ENCODE measurements around the gene ORC2. TPM values are rescaled to one million over a fixed set of nuclear protein-coding genes. Genes with fewer than 3 reads are reported as not detected.

The ORC2 gene
- total RNA-seq, 3 donors from 2014 or later = 11.8 to 33.1 (median 23.3) TPM

GRCh38 chr2:200939832-200940231 lies 23.6 kb downstream of the ORC2 start:
- no peaks in the 10 kb centered on the region for H3K27me3 ChIP-seq
- peaks cover 11% of the 10 kb centered on the region for H3K36me3 ChIP-seq
- no peaks in the 10 kb centered on the region for H3K9me3 ChIP-seq
- H3K4me1 ChIP-seq = no peaks in the 10 kb centered on the region
- TF ChIP-seq CTCF (IDR thresholded peaks at IDR 0.05) (no peak), POLR2AphosphoS5 (IDR thresholded peaks at IDR 0.05) (no peak), POLR2A (IDR thresholded peaks at IDR 0.05) (no peak)
- no peak overlapping the region for H3K4me3 ChIP-seq
- intact Hi-C loops (cut with DNase I; ENCODE audit: low total_unique reads) = no loop called here
- H3K27ac ChIP-seq = no peak overlapping the region
- no peak for DNase-seq (ENCODE audit: low spot score in 2 of 2)

GRCh38 chr2:200930947-200931626 lies 32.4 kb downstream of the ORC2 start:
- Histone ChIP-seq H3K27ac (no peak overlapping the region), H3K4me1 (no peaks in the 10 kb centered on the region), H3K4me3 (no peak overlapping the region), H3K27me3 (no peaks in the 10 kb centered on the region), H3K9me3 (no peaks in the 10 kb centered on the region), H3K36me3 (peaks cover 7% of the 10 kb centered on the region)
- intact Hi-C loops (cut with DNase I; ENCODE audit: low total_unique reads) = loop anchor here (5.0 kb wide), 1 partner anchor 366 kb away; no protein-coding TSS in a partner anchor
- TF ChIP-seq CTCF (IDR thresholded peaks at IDR 0.05) (no peak), POLR2A (IDR thresholded peaks at IDR 0.05) (no peak), POLR2AphosphoS5 (IDR thresholded peaks at IDR 0.05) (no peak)
- no peak for DNase-seq (ENCODE audit: low spot score in 2 of 2)

GRCh38 chr2:200929334-200930249 lies 33.9 kb downstream of the ORC2 start:
- TF ChIP-seq POLR2A (IDR thresholded peaks at IDR 0.05) (no peak), POLR2AphosphoS5 (IDR thresholded peaks at IDR 0.05) (no peak), CTCF (IDR thresholded peaks at IDR 0.05) (no peak)
- Histone ChIP-seq H3K4me1 (no peaks in the 10 kb centered on the region), H3K4me3 (no peak overlapping the region), H3K36me3 (peaks cover 7% of the 10 kb centered on the region), H3K27ac (no peak overlapping the region), H3K27me3 (no peaks in the 10 kb centered on the region), H3K9me3 (no peaks in the 10 kb centered on the region)
- DNase-seq (ENCODE audit: low spot score in 2 of 2) = no peak
- intact Hi-C loops (cut with DNase I; ENCODE audit: low total_unique reads) = loop anchor here (5.0 kb wide), 1 partner anchor 368 kb away; no protein-coding TSS in a partner anchor

- H3K4me1 ChIP-seq = no peaks in the 10 kb centered on the region
- no peak overlapping the region for H3K4me3 ChIP-seq
- H3K9me3 ChIP-seq = no peaks in the 10 kb centered on the region
- no peaks in the 10 kb centered on the region for H3K27me3 ChIP-seq
- no peak for TF ChIP-seq POLR2AphosphoS5 (IDR thresholded peaks at IDR 0.05)
- no peak for TF ChIP-seq POLR2A (IDR thresholded peaks at IDR 0.05)
- no peak for TF ChIP-seq CTCF (IDR thresholded peaks at IDR 0.05)
- no peak for DNase-seq (ENCODE audit: low spot score in 2 of 2)
- H3K36me3 ChIP-seq = peaks cover 14% of the 10 kb centered on the region
- intact Hi-C loops (cut with DNase I; ENCODE audit: low total_unique reads) = no loop called here
- H3K27ac ChIP-seq = no peak overlapping the region
Measured at GRCh38 chr2:200922439-200922838, 41.0 kb downstream of the ORC2 start.

GRCh38 chr2:200913654-200914053 lies 49.8 kb downstream of the ORC2 start:
- H3K36me3 ChIP-seq = peaks cover 7% of the 10 kb centered on the region
- H3K27ac ChIP-seq = no peak overlapping the region
- intact Hi-C loops (cut with DNase I; ENCODE audit: low total_unique reads) = no loop called here
- no peak for DNase-seq (ENCODE audit: low spot score in 2 of 2)
- TF ChIP-seq POLR2A (IDR thresholded peaks at IDR 0.05) (no peak), POLR2AphosphoS5 (IDR thresholded peaks at IDR 0.05) (no peak), CTCF (IDR thresholded peaks at IDR 0.05) (no peak)
- no peaks in the 10 kb centered on the region for H3K9me3 ChIP-seq
- no peaks in the 10 kb centered on the region for H3K4me1 ChIP-seq
- no peaks in the 10 kb centered on the region for H3K27me3 ChIP-seq
- H3K4me3 ChIP-seq = no peak overlapping the region
